ENCODE measurements around the gene WAPL. TPM values are rescaled to one million over a fixed set of nuclear protein-coding genes. Genes with fewer than 3 reads are reported as not detected.

Gene WAPL
- total and polyA plus RNA-seq, 10 of the 15 experiments (the other 5 are each of a cell fraction or from before 2014, with no cell fraction given): 15.7 to 45.8 (median 29.0) TPM

DNA sequence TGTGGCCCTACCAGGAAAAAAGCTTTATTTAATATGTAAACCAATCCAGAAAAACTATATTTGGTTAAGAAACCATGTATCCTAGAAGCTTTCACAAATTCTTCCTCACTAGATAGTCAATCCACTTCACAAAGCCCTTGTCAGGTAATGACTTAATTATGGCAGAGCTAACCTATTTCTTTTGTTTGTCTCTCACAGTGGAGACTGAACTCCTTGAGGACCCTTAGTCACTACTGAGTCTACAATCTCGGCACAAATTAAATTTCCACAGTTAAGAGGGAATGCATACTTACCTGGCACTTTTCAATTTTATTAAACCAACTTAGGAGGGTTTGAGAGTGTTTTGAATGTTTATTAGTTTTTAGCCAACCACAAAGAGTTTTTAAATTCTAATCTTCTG lies 23.0 kb downstream of the WAPL start:
- no TSS peak for BruUV-seq (replicated peaks)
- TF ChIP-seq TAF1 (IDR thresholded peaks at IDR 0.05; ENCODE audit: borderline replicate concordance, low read depth, low read length) (no peak), TCF7 (IDR thresholded peaks at IDR 0.05; ENCODE audit: borderline replicate concordance) (no peak), SMARCA5 (IDR thresholded peaks at IDR 0.05) (no peak), STAT3 (IDR thresholded peaks at IDR 0.05; ENCODE audit: low read depth, low read length) (no peak), SPI1 (IDR thresholded peaks at IDR 0.05; ENCODE audit: borderline replicate concordance, insufficient read depth, low read depth, low read length) (no peak), CBX3 (IDR thresholded peaks at IDR 0.05; ENCODE audit: borderline replicate concordance, low read depth) (no peak), PBX3 (IDR thresholded peaks at IDR 0.05; ENCODE audit: insufficient replicate concordance, low read depth, low read length) (no peak), JUND (IDR thresholded peaks at IDR 0.05; ENCODE audit: low read depth, low read length) (no peak), ZBTB33 (IDR thresholded peaks at IDR 0.05) (no peak)
- H3K27ac ChIP-seq (ENCODE audit: control insufficient read depth, insufficient read depth): no peak overlapping the region
- H3K79me2 ChIP-seq (ENCODE audit: control insufficient read depth, insufficient read depth, low read length): peaks cover 44% of the 10 kb centered on the region
- SMC1A ChIA-PET (ENCODE audit: uncharacterized antibody, unreplicated experiment): interaction anchor here (1.0 kb wide), 1 partner anchor 16 kb away, joined by 3 read pairs; no protein-coding TSS in a partner anchor
- in situ Hi-C loops (cut with MboI) (no loop called here), intact Hi-C loops (cut with micrococcal nuclease; ENCODE audit: unreplicated experiment) (no loop called here)
- ATAC-seq: no peak
- H4K20me1 ChIP-seq (ENCODE audit: control insufficient read depth, insufficient read depth): no peaks in the 10 kb centered on the region
- no peak overlapping the region for H3K4me3 ChIP-seq
- no peak overlapping the region for H2AFZ ChIP-seq (ENCODE audit: control insufficient read depth, low read depth, low read length)
- no peaks in the 10 kb centered on the region for H3K27me3 ChIP-seq (replicated peaks in 1 of 2; ENCODE audit: control insufficient read depth in 2 of 2, insufficient read depth in 2 of 2, low read length in 1 of 2)
- CTCF ChIA-PET: no interaction called here
- POLR2A ChIA-PET: no interaction called here
- no peak overlapping the region for H3K9ac ChIP-seq (ENCODE audit: control insufficient read depth, insufficient read depth, low read length)
- H3K4me1 ChIP-seq (ENCODE audit: control insufficient read depth, insufficient read depth, low read length): peaks cover 5% of the 10 kb centered on the region; the same call in 1 of the 2 replicates
- 95% methylated on average over 1 of the region's 1 CpG for WGBS (ENCODE audit: insufficient coverage, insufficient replicate concordance, low lambda C conversion rate, missing lambda C conversion rate)
- RAD21 ChIA-PET (ENCODE audit: unreplicated experiment): no interaction called here
- no peak for FAIRE-seq
- H3K36me3 ChIP-seq (ENCODE audit: control insufficient read depth in 2 of 2, insufficient read depth in 2 of 2, low read length in 1 of 2): peaks cover 2 to 47% of the 10 kb centered on the region in 2 experiments
- no peaks in the 10 kb centered on the region; the same call in 2 of the 3 replicates for H3K9me3 ChIP-seq (replicated peaks; ENCODE audit: control insufficient read depth, insufficient read depth, low read length)
- no peak for DNase-seq (ENCODE audit: low read depth, low spot score)
- H3K4me2 ChIP-seq (ENCODE audit: control insufficient read depth, insufficient read depth): no peak overlapping the region
